Progenitor cell of endocrine pancreas (in vitro differentiated cells): ENCODE data around the gene SCAMP5. TPM values are rescaled to one million over a fixed set of nuclear protein-coding genes. Genes with fewer than 3 reads are reported as not detected.
A peak's percentile ranks its signal among the peaks of the same experiment; 100 is the strongest.

Source experiments
- DNase-seq: peaks from one replicate; pipeline ENCODE4 v3.0.0; 2021; ENCODE audit warnings: low spot score; ENCODE audit not compliant: unreplicated experiment
- H3K27ac Mint-ChIP-seq: 2 replicates; pipeline ENCODE4 v1.8.0; 2021; ENCODE audit warnings: mild to moderate bottlenecking, moderate library complexity, mixed read lengths
- H3K27me3 Mint-ChIP-seq: 2 replicates; pipeline ENCODE4 v1.8.0; 2021; ENCODE audit warnings: mixed read lengths
- H3K36me3 Mint-ChIP-seq: 2 replicates; pipeline ENCODE4 v1.8.0; 2022; ENCODE audit warnings: mixed read lengths; ENCODE audit not compliant: insufficient read depth
- H3K4me1 Mint-ChIP-seq: 2 replicates; pipeline ENCODE4 v1.8.0; 2021; ENCODE audit warnings: low read depth, mixed read lengths
- H3K4me3 Mint-ChIP-seq: 2 replicates; pipeline ENCODE4 v1.8.0; 2021; ENCODE audit warnings: low read depth, mild to moderate bottlenecking, moderate library complexity, mixed read lengths
- H3K9me3 Mint-ChIP-seq: 2 replicates; pipeline ENCODE4 v1.8.0; 2021; ENCODE audit warnings: low read depth, mixed read lengths
- CTCF ChIP-seq: fragments of 200-600 bp; sonication (generic); IDR thresholded peaks from one replicate; pipeline ENCODE4 v1.5.0; 2021; ENCODE audit warnings: antibody characterized with exemption, mild to moderate bottlenecking; ENCODE audit not compliant: unreplicated experiment
- total RNA-seq: library from RNA; stranded (reverse); gene quantifications from 2 replicates; pipeline ENCODE4 v1.2.1, GENCODE V29; 2021

The SCAMP5 gene
- total RNA-seq, 1 donor from 2014 or later, result 55.9 TPM

- no peak for TF ChIP-seq CTCF
- Mint-ChIP-seq H3K27me3 (no peaks in the 10 kb centered on the region), H3K4me1 (peaks cover 4% of the 10 kb centered on the region), H3K9me3 (no peaks in the 10 kb centered on the region), H3K4me3 (no peak overlapping the region), H3K36me3 (peaks cover 11% of the 10 kb centered on the region), H3K27ac (no peak overlapping the region)
- DNase-seq, result no peak
Observed at GRCh38 chr15:75019916-75020315, 24.6 kb downstream of the SCAMP5 start.

GRCh38 chr15:75021341-75021740, 26.0 kb downstream of the SCAMP5 start:
- Mint-ChIP-seq H3K36me3 (peaks cover 8% of the 10 kb centered on the region), H3K27ac (peak overlapping the region; percentile 56), H3K27me3 (no peaks in the 10 kb centered on the region), H3K4me1 (peaks cover 4% of the 10 kb centered on the region), H3K4me3 (no peak overlapping the region), H3K9me3 (no peaks in the 10 kb centered on the region)
- TF ChIP-seq CTCF, result no peak
- DNase-seq, result no peak

GRCh38 chr15:75022783-75023180, 27.4 kb downstream of the SCAMP5 start:
- Mint-ChIP-seq H3K4me3 (peak overlapping the region; percentile 88), H3K9me3 (no peaks in the 10 kb centered on the region), H3K27ac (peak overlapping the region; percentile 96), H3K4me1 (peaks cover 4% of the 10 kb centered on the region), H3K27me3 (no peaks in the 10 kb centered on the region), H3K36me3 (peaks cover 3% of the 10 kb centered on the region)
- no peak for DNase-seq
- TF ChIP-seq CTCF, result no peak

- TF ChIP-seq CTCF, result no peak
- Mint-ChIP-seq H3K4me1 (peaks cover 4% of the 10 kb centered on the region), H3K27ac (peak within 1 kb of the TSS; percentile 96)
Observed at GRCh38 chr15:75023181-75023871, 28.0 kb downstream of the SCAMP5 start, which contains the start of gene PPCDC. Gene PPCDC (plus strand): TSS chr15:75023590. CDS start chr15:75028319, 4,729 bp downstream.

GRCh38 chr15:75023872-75024636, 28.7 kb downstream of the SCAMP5 start:
- H3K4me3 Mint-ChIP-seq, result peak overlapping the region; percentile 88
- H3K27me3 Mint-ChIP-seq, result no peaks in the 10 kb centered on the region
- H3K9me3 Mint-ChIP-seq, result no peaks in the 10 kb centered on the region
- no peaks in the 10 kb centered on the region for H3K36me3 Mint-ChIP-seq
- H3K27ac Mint-ChIP-seq, result peak overlapping the region; percentile 96
- no peak for TF ChIP-seq CTCF
- H3K4me1 Mint-ChIP-seq, result peaks cover 4% of the 10 kb centered on the region
- no peak for DNase-seq

More at GRCh38 chr15:75023181-75023871, 28.0 kb downstream of the SCAMP5 start, which contains the start of gene PPCDC:
- H3K27me3 Mint-ChIP-seq, result no peaks in the 10 kb centered on the region
- H3K4me3 Mint-ChIP-seq, result peak within 1 kb of the TSS; percentile 88
- peaks cover 2% of the 10 kb centered on the region for H3K36me3 Mint-ChIP-seq
- H3K9me3 Mint-ChIP-seq, result no peaks in the 10 kb centered on the region
- peak; percentile 93 for DNase-seq
